T-helper 22 cell (primary cell): Measurements from ENCODE around the gene NCDN.

ENCODE experiments used
- DNase-seq: peaks from one replicate; pipeline ENCODE4 v3.0.0-alpha.2; 2020; ENCODE audit warnings: low read depth

Gene NCDN

GRCh38 chr1:35554266-35555211 lies 3.1 kb upstream of the NCDN start:
- no peak for DNase-seq

GRCh38 chr1:35555212-35555584 lies 2.4 kb upstream of the NCDN start:
- DNase-seq = no peak

GRCh38 chr1:35555601-35556477 lies 1.8 kb upstream of the NCDN start:
- DNase-seq = no peak

- no peak for DNase-seq
These were observed 998 bp upstream of the NCDN start for GRCh38 chr1:35556484-35557117.

- DNase-seq = no peak
These were observed 435 bp upstream of the NCDN start, which contains the start of gene KIAA0319L for GRCh38 chr1:35557118-35557610. KIAA0319L (minus strand) TSS chr1:35557403; CDS start chr1:35554491, 2,912 bp downstream.

- DNase-seq = no peak
These were observed 1.0 kb downstream of the NCDN start for GRCh38 chr1:35558374-35559316.

- no peak for DNase-seq
These were observed 1.8 kb downstream of the NCDN start for GRCh38 chr1:35559317-35559944.

- DNase-seq = no peak
These were observed 2.9 kb downstream of the NCDN start for GRCh38 chr1:35560256-35561225.

- DNase-seq = no peak
These were observed 3.8 kb downstream of the NCDN start for GRCh38 chr1:35561297-35561971.

- DNase-seq = no peak
These were observed 4.5 kb downstream of the NCDN start for GRCh38 chr1:35561972-35562680.

- no peak for DNase-seq
These were observed 5.6 kb downstream of the NCDN start for GRCh38 chr1:35563166-35563565.

- peak; percentile 43 for DNase-seq
These were observed 6.7 kb downstream of the NCDN start for GRCh38 chr1:35564037-35564883.

- DNase-seq = no peak
These were observed 7.5 kb downstream of the NCDN start for GRCh38 chr1:35564884-35565741.

- no peak for DNase-seq
These were observed 8.1 kb downstream of the NCDN start for GRCh38 chr1:35565742-35566133.

- no peak for DNase-seq
These were observed 10.5 kb downstream of the NCDN start for GRCh38 chr1:35567947-35568558.

GRCh38 chr1:35568975-35569395 lies 11.4 kb downstream of the NCDN start:
- DNase-seq = no peak
